Brain pericyte (primary cell): ENCODE data around the gene RPS6KA2.
"Not testable (repeated sequence)": the region's sequence is repeated elsewhere in the genome, so short reads cannot be mapped to it uniquely, and the experiment has no call there.

Source experiments
- DNase-seq: peaks from one replicate; pipeline ENCODE4 v3.0.0-alpha.2; 2012; ENCODE audit warnings: low read depth, low spot score

Gene RPS6KA2

DNA sequence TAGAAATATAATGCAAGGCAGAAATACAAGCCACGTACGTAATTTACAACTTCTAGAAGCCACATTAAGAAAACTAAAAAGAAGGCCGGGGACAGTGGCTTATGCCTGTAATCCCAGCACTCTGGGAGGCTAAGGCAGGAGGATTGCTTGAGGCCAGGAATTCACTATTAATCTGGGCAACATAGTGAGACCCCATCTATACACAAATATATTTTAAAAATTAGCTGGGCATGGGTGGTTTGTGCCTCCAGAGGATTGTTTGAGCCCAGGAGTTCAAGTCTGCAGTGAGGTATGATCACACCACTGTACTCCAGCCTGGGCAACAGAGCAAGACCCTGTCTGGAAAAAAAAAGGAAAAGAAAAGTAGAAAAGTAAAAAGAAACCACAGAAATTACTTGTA, 256.6 kb downstream of the RPS6KA2 start:
- no peak for DNase-seq

DNA sequence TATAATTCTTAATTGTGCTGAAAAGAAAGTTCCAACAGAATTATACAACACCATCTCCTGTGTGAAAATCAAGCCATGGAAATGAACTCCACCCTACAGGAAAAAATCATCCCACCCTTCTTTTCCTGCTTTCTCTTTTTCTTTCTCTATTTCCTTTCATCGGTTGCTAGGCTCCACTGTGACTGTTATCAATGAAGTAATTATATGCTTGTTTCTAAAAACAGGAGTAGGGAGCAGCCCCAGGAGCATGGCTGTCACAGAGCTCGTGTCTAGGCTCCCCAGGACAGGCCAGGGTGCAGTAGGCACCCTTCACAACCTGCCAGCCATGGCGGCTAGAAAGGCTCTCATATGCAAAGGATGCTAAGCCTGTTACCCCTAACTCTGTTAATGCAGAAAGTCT, 257.3 kb downstream of the RPS6KA2 start:
- DNase-seq, result no peak

DNA sequence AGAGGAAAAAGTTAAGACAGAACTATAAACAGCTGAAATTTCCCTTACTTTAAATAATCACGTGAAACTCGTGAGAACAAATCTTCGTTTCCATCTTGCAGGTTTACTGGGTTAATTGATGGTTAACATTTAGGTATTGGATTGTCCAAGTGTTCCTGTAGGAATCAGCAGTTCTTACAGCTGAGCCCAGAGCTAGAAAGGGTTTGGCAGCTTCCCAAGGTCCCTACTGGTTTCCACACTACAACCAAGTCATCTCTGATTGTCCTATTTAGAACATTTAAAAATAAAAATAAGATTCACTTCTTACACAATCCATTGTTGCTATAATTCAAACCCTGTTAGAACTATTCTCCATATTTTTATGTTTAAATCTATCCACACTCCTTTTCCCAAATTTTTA, 260.1 kb downstream of the RPS6KA2 start:
- DNase-seq, result no peak

DNA sequence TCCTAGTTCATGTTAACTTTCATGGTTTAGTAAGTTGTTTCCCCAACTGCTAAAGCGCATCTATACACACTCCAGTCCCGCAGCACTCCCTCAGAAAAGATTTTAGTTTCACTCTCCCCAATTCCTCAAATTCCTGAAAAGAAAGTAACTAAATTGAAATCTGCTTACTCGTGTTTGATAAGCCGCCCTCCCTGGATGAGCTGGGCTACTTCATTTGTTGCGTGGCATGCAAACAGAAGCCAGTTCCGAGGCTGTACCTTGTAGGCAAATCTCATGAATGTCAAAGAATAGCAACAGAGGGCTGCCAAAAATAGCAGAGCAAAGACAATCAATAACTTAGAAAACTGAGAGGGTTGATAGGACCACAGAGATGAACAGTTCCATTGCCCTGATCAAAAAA, 261.2 kb downstream of the RPS6KA2 start:
- DNase-seq, result no peak

DNA sequence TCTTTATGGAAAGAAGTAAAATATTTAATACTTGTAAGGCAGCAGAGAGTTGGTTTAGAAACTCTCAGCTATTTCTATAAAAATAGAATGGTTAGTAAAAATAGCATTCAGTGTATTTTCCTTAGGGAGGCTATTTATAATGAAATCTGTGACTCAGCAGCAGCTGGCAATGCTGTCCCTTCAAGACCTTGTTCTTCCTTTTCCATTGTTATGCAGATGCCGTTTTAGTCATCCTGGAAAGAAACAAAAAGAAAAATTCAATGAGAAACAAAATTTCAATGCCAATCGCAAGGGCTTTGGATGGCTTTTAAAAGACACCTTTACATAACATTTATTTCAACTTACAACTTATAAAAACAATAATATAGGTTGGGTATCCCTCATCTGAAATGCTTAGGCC, 261.8 kb downstream of the RPS6KA2 start:
- DNase-seq, result no peak

DNA sequence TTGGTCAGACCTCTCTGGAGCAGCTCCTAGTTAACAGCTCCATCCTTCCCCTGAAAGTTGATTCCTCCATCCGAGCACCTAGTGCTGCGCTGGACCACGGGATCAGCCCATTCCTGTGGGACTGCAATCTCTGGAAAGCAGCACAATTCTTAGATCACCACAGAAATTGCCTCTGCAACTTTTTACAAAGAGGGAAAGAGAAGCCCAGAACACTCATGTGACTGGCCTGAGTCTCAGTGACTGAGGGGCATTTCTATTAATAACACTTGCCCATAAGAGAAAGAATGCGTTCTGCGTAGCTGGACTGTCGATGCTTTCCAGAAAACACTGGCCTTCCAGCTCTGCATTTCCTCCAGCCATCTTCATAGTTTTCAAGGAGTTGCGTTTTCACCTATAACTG, 262.6 kb downstream of the RPS6KA2 start:
- no peak for DNase-seq

DNA sequence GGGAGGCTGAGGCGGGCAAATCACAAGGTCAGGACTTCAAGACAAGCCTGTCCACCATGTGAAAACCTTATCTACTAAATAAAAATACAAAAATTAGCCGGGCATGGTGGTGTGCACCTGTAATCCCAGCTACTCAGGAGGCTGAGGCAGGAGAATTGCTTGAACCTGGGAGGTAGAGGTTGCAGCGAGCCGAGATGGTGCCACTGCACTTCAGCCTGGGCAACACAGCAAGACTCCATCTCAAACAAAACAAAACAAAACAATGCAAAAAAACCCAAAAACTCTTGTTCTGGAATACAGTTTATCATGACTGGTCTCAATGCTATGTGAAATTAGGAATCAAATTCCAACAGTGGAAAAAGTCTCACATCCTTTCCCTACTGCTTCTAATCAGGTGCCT, 264.6 kb downstream of the RPS6KA2 start:
- not testable (repeated sequence) for DNase-seq

DNA sequence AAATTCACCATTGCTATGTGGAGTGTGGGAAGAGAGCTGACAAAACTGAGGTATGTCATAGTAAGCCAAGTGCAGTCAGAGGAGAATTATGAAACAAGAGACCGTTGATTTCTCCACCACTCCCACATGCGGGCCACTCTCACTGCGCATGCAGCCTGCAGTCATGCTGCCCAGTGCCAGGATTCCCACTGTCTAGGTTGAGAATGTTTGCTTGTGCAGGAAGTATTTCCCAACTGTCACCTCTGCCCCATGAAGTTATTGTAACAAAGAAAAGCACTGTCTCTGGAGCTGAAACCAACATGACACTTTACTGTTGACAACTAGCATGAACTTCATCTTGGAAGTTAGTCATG, 266.0 kb downstream of the RPS6KA2 start:
- DNase-seq, result peak; percentile 72

DNA sequence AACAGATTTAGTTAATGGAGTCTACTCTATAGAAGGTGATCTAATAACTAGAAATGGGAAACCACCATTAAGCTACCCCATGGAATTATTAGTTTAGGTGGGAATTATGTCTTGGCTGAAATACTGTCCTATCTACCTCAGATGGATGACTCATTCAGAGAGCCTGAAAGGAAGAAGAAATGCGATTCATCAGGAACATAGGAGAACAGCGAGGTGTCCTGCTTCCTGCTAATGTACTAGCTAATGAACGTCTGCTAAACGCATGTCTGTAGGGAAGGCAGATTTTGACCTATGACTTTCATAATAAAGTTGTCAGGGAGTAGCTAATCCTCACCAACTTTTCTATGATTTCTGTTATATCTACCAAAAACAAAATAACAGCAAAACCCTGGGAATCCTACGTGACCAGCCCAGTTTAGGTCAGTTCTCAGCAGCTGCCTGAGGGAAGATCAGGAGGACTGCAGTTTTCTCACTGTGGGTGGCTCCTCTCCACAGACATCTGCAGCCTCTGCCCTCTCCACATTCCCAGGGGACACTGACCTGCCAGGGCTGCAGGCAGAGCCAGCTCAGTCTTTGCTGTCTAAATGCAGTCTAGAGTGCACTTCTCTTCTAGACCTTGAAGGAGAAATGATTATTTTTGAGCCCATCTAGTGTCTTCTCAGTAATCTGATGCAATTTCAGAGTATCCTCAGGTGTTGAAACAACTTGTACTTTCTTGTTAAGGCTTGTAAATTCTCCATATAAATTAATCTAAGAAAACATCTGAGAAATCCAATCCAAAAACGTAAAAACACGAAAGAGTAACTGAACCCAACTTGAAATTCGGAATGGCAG, 266.6 kb downstream of the RPS6KA2 start:
- DNase-seq, result peak; percentile 93
